ENCODE measurements around the gene ABCA4.

The ABCA4 gene

DNA sequence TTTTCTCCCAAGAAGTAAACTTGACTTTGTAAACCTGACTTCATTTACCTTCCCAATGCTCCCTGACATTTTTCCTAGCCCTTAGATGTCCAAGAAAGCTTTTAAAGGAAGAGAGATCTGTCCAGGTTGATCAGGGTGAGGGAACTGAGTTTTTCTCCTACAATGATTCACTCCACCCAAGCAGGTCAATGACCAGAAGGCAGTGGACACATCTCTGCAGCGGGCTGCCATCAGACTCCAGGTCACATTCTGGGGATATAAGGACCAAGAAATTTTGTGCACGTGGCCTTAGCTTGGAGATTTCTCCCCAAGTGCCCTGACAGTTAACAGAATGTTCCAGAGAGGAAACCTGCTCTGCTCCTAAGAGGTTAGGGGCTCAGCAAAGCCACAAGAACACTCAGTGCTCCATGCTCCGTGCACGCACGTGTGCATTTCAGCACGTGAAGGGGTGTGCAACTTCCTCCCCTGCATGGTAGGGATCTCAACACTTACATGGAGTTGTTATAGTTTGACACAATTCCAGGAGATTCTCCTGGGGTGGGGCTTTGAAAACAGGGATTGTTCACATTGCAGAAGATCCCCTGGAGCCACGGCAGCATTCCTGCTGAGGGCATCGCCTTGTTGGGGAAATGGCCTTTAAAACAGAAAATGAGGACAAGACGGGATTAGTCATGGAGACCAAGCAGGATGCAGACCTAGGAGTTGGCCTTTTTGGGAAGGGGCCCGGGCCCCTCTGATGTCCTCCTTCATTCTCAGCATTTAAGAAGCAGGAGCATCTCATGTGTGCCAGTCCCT lies 9.8 kb downstream of the ABCA4 start (continued):
- TF ChIP-seq GFI1B (tag by site-specific recombination; IDR thresholded peaks at IDR 0.05), result no peak
- TF ChIP-seq ZNF792 (tag by site-specific recombination; IDR thresholded peaks at IDR 0.05), result no peak
- no peak for TF ChIP-seq ZNF292 (tag by site-specific recombination; IDR thresholded peaks at IDR 0.05; ENCODE audit: borderline replicate concordance, low read depth)
- TF ChIP-seq ZBTB49 (tag by site-specific recombination; IDR thresholded peaks at IDR 0.05; ENCODE audit: low read depth), result no peak
- no peak for TF ChIP-seq ZNF704 (tag by site-specific recombination; IDR thresholded peaks at IDR 0.05)
- no peak for TF ChIP-seq BCL6B (tag by site-specific recombination; IDR thresholded peaks at IDR 0.05)
- no peak for TF ChIP-seq ZNF488 (tag by site-specific recombination; IDR thresholded peaks at IDR 0.05)
- no peak for TF ChIP-seq KLF17 (tag by site-specific recombination; IDR thresholded peaks at IDR 0.05)
- no peak for TF ChIP-seq ZEB2 (tag by site-specific recombination; IDR thresholded peaks at IDR 0.05)

GRCh38 chr1:94110021-94110761 lies 10.8 kb downstream of the ABCA4 start:
- H3K4me3 ChIP-seq (ENCODE audit: low read depth, low read length), result no peak overlapping the region
- TF ChIP-seq EGR2 (tag by site-specific recombination; IDR thresholded peaks at IDR 0.05; ENCODE audit: low read depth), result no peak
- no peak for TF ChIP-seq ZNF133 (tag by site-specific recombination; IDR thresholded peaks at IDR 0.05)
- TF ChIP-seq, protein P1, sequence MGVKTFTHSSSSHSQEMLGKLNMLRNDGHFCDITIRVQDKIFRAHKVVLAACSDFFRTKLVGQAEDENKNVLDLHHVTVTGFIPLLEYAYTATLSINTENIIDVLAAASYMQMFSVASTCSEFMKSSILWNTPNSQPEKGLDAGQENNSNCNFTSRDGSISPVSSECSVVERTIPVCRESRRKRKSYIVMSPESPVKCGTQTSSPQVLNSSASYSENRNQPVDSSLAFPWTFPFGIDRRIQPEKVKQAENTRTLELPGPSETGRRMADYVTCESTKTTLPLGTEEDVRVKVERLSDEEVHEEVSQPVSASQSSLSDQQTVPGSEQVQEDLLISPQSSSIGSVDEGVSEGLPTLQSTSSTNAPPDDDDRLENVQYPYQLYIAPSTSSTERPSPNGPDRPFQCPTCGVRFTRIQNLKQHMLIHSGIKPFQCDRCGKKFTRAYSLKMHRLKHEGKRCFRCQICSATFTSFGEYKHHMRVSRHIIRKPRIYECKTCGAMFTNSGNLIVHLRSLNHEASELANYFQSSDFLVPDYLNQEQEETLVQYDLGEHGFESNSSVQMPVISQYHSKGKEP (tag by site-specific recombination; IDR thresholded peaks at IDR 0.05), result no peak
- TF ChIP-seq ZIC2 (tag by site-specific recombination; IDR thresholded peaks at IDR 0.05), result no peak
- TF ChIP-seq ZBTB17 (tag by site-specific recombination; IDR thresholded peaks at IDR 0.05), result no peak
- TF ChIP-seq ZNF585B (tag by site-specific recombination; IDR thresholded peaks at IDR 0.05), result no peak
- no peak for TF ChIP-seq ZNF426 (tag by site-specific recombination; IDR thresholded peaks at IDR 0.05)
- TF ChIP-seq ZNF19 (tag by site-specific recombination; IDR thresholded peaks at IDR 0.05; ENCODE audit: low read depth), result no peak
- no peak for TF ChIP-seq ZNF660 (tag by site-specific recombination; IDR thresholded peaks at IDR 0.05)
- TF ChIP-seq, protein P2, sequence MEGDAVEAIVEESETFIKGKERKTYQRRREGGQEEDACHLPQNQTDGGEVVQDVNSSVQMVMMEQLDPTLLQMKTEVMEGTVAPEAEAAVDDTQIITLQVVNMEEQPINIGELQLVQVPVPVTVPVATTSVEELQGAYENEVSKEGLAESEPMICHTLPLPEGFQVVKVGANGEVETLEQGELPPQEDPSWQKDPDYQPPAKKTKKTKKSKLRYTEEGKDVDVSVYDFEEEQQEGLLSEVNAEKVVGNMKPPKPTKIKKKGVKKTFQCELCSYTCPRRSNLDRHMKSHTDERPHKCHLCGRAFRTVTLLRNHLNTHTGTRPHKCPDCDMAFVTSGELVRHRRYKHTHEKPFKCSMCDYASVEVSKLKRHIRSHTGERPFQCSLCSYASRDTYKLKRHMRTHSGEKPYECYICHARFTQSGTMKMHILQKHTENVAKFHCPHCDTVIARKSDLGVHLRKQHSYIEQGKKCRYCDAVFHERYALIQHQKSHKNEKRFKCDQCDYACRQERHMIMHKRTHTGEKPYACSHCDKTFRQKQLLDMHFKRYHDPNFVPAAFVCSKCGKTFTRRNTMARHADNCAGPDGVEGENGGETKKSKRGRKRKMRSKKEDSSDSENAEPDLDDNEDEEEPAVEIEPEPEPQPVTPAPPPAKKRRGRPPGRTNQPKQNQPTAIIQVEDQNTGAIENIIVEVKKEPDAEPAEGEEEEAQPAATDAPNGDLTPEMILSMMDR (tag by site-specific recombination; IDR thresholded peaks at IDR 0.05), result no peak
- TF ChIP-seq ZNF624 (tag by site-specific recombination; IDR thresholded peaks at IDR 0.05), result no peak
- no peak for TF ChIP-seq ZNF302 (tag by site-specific recombination; IDR thresholded peaks at IDR 0.05; ENCODE audit: low read depth)
- no peak for TF ChIP-seq YY1 (tag by site-specific recombination; IDR thresholded peaks at IDR 0.05)
- TF ChIP-seq ZNF292 (tag by site-specific recombination; IDR thresholded peaks at IDR 0.05; ENCODE audit: borderline replicate concordance, low read depth), result no peak
- H3K9me3 ChIP-seq (ENCODE audit: control insufficient read depth, insufficient read depth, low read depth, low read length), result no peaks in the 10 kb centered on the region
- H3K4me1 ChIP-seq (ENCODE audit: control insufficient read depth, insufficient read depth, low read length), result no peaks in the 10 kb centered on the region
- H3K36me3 ChIP-seq (ENCODE audit: control insufficient read depth in 2 of 2, insufficient read depth in 1 of 2, low read length in 2 of 2), result no peaks in the 10 kb centered on the region
- POLR2A ChIA-PET, result no interaction called here
- CTCF ChIA-PET, result interaction anchor here (1.3 to 2.1 kb wide), 2 partner anchors 70 to 226 kb away, joined by 4 to 7 read pairs; no protein-coding TSS in a partner anchor
- no peak overlapping the region for H3K27ac ChIP-seq (ENCODE audit: extremely low read depth, low read depth, low read length)

Measured in HEK293 (cell line).